HepG2 (cell line): Measurements from ENCODE around the gene SMURF1. TPM values are rescaled to one million over a fixed set of nuclear protein-coding genes. Genes with fewer than 3 reads are reported as not detected.

Experiments used
- ATAC-seq: fragments of 200-7000 bp; cut with Tn5 transposase; 3 replicates; pipeline ENCODE4 v1.9.1; 2020; ENCODE audit warnings: mild to moderate bottlenecking, moderate library complexity
- BruUV-seq: library from RNA; stranded (reverse); fragments of 400-500 nt; replicated peaks from 2 replicates; lab custom pipeline; 2021; lab: Mats Ljungman, UMichigan
- CTCF ChIA-PET: fragments of 300-600 bp; formaldehyde crosslinking; extraction: SDS; loops from one replicate; lab custom pipeline; 2021; ENCODE audit warnings: low total read pairs, inconsistent platforms, low intra/inter-chr PET ratio; lab: Yijun Ruan, JAX
- POLR2A ChIA-PET: fragments of 350-600 bp; sonication (Branson Sonifier 250); formaldehyde crosslinking; loops from one replicate; lab custom pipeline; 2020; ENCODE audit warnings: antibody characterized with exemption, inconsistent platforms; lab: Yijun Ruan, JAX
- DNase-seq: peaks from one replicate; pipeline ENCODE4 v3.0.0-alpha.2; 2015; ENCODE audit warnings: low spot score
- FAIRE-seq: peaks from 3 replicates; lab custom pipeline; 2011; peaks lifted over from hg19 to GRCh38; lab: Jason Lieb, UNC
- H2AFZ ChIP-seq: one replicate; pipeline ENCODE4 v1.6.1; 2011; ENCODE audit warnings: low read length, inconsistent platforms
- H3K27ac ChIP-seq: fragments of 300-600 bp; 3 replicates; pipeline ENCODE4 v1.8.0; 2011; ENCODE audit warnings: mixed run types, mild to moderate bottlenecking, mixed read lengths, low read length, inconsistent platforms; ENCODE audit not compliant: insufficient read depth; ENCODE audit errors: extremely low read length
- H3K27me3 ChIP-seq, 2 experiments: fragments of 200-600 bp in 1 of 2; 2 replicates in 1 of 2; 3 replicates in 1 of 2; pipeline versions ENCODE4 v1.6.0 to v1.8.0; 2011; ENCODE audit warnings: low read length in 2 of 2, mild to moderate bottlenecking in 2 of 2, moderate library complexity in 2 of 2, inconsistent platforms in 1 of 2; ENCODE audit not compliant: insufficient read depth in 2 of 2, control insufficient read depth in 1 of 2
- H3K36me3 ChIP-seq, 2 experiments: fragments of 200-600 bp in 1 of 2; replicated peaks in 1 of 2; 2 replicates in 1 of 2; 3 replicates in 1 of 2; pipeline versions ENCODE4 v1.5.1 to v1.8.0; 2011; ENCODE audit warnings: low read length in 2 of 2, inconsistent platforms in 1 of 2; ENCODE audit not compliant: insufficient read depth in 2 of 2, control insufficient read depth in 1 of 2
- H3K4me1 ChIP-seq: 2 replicates; pipeline ENCODE4 v1.5.1; 2012; ENCODE audit warnings: low read length, inconsistent platforms; ENCODE audit not compliant: insufficient read depth
- H3K4me2 ChIP-seq: 2 replicates; pipeline ENCODE4 v1.6.0; 2011; ENCODE audit warnings: low read depth, low read length, inconsistent platforms
- H3K4me3 ChIP-seq, 3 experiments: fragments of 200-600 bp in 1 of 3; sonication (generic), shearing (Covaris generic) in 1 of 3; replicated peaks in 1 of 3; 2 replicates each; pipeline ENCODE4 v1.5.1; 2011 to 2016; ENCODE audit warnings: low read length in 3 of 3, inconsistent platforms in 2 of 3, low read depth in 2 of 3, mild to moderate bottlenecking in 2 of 3, control low read depth in 1 of 3, mixed read lengths in 1 of 3; ENCODE audit not compliant: insufficient read depth in 1 of 3
- H3K79me2 ChIP-seq: one replicate; pipeline ENCODE4 v1.6.1; 2011; ENCODE audit warnings: low read length, inconsistent platforms; ENCODE audit not compliant: insufficient read depth
- H3K9ac ChIP-seq: 2 replicates; pipeline ENCODE4 v1.6.0; 2011; ENCODE audit warnings: mild to moderate bottlenecking, low read depth, low read length, inconsistent platforms; ENCODE audit not compliant: insufficient read depth
- H3K9me3 ChIP-seq: 2 replicates; pipeline ENCODE4 v1.5.1; 2012; ENCODE audit warnings: mild to moderate bottlenecking, low read length
- H4K20me1 ChIP-seq: 2 replicates; pipeline ENCODE4 v1.6.0; 2011; ENCODE audit warnings: inconsistent platforms, mild to moderate bottlenecking, low read length, moderate library complexity; ENCODE audit not compliant: insufficient read depth
- BCL6 ChIP-seq: IDR thresholded peaks from 2 replicates; pipeline ENCODE4 v1.6.1; 2016; ENCODE audit warnings: missing genetic modification reagents, missing compliant biosample characterization
- ERF ChIP-seq: IDR thresholded peaks from 2 replicates; pipeline ENCODE4 v1.6.1; 2018; ENCODE audit warnings: missing biosample characterization, missing genetic modification reagents
- MYNN ChIP-seq: sonication (generic); formaldehyde crosslinking; IDR thresholded peaks from 2 replicates; pipeline ENCODE4 v1.4.0; 2020; ENCODE audit warnings: mild to moderate bottlenecking, low read depth, missing genetic modification reagents
- NFIB ChIP-seq: sonication (generic); formaldehyde crosslinking; IDR thresholded peaks from 2 replicates; pipeline ENCODE4 v1.9.0; 2021; ENCODE audit warnings: missing genetic modification reagents, mild to moderate bottlenecking, borderline replicate concordance
- TP53 ChIP-seq: sonication (generic); formaldehyde crosslinking; conservative IDR thresholded peaks from 2 replicates; pipeline ENCODE4 v1.4.0; 2020; ENCODE audit warnings: missing genetic modification reagents
- ZFP36 ChIP-seq: fragments of 150-350 bp; IDR thresholded peaks from 2 replicates; pipeline ENCODE4 v1.6.1; 2018; ENCODE audit warnings: borderline replicate concordance, low read length, low read depth; ENCODE audit not compliant: partially characterized antibody
- ZFP91 ChIP-seq: sonication (generic); formaldehyde crosslinking; IDR thresholded peaks from 2 replicates; pipeline ENCODE4 v1.9.0; 2022; ENCODE audit warnings: missing genetic modification reagents, mild to moderate bottlenecking, borderline replicate concordance
- ZKSCAN8 ChIP-seq: IDR thresholded peaks from 2 replicates; pipeline ENCODE4 v1.6.1; 2016; ENCODE audit warnings: borderline replicate concordance, missing genetic modification reagents, missing compliant biosample characterization
- ZNF24 ChIP-seq: fragments of 450-650 bp; IDR thresholded peaks from 2 replicates; pipeline ENCODE4 v1.6.1; 2017; ENCODE audit warnings: antibody characterized with exemption, mild to moderate bottlenecking
- ZNF282 ChIP-seq: fragments of 450-650 bp; IDR thresholded peaks from 2 replicates; pipeline ENCODE4 v1.6.1; 2018; ENCODE audit not compliant: partially characterized antibody
- ZNF605 ChIP-seq: sonication (generic); formaldehyde crosslinking; IDR thresholded peaks from 2 replicates; pipeline ENCODE4 v1.8.0; 2022; ENCODE audit warnings: mild to moderate bottlenecking, missing genetic modification reagents
- WGBS: methylation state at CpG from one replicate; pipeline ENCODE4 v1.1.6; 2017; ENCODE audit warnings: low lambda C conversion rate; 5-methylcytosine and 5-hydroxymethylcytosine counted together
- in situ Hi-C: cut with HindIII; loops from 2 replicates; pipeline ENCODE4 v1.10.0; 2017; ENCODE audit warnings: low pct_unique_long_range_greater_than_20kb; ENCODE audit not compliant: extremely low pct_ligation_motif_present
- intact Hi-C: fragments of 100-400 bp; cut with micrococcal nuclease; formaldehyde crosslinking; loops from one replicate; pipeline ENCODE4 v1.10.0; 2022; ENCODE audit not compliant: unreplicated experiment
- polyA plus RNA-seq, 8 experiments: library from polyadenylated mRNA; depleted of rRNA in 3 of 8; stranded (reverse) in 7 of 8; unstranded in 1 of 8; fragments of >200 nt; fragmentation: Illumina TruSeq in 4 of 8; extraction: Trizol in 4 of 8; gene quantifications; 2 replicates each; pipeline versions ENCODE4 v1.2.1 to v1.2.3, GENCODE V29; 2011 to 2016; ENCODE audit warnings: low read depth in 4 of 8, missing spikeins in 1 of 8, mixed read lengths in 1 of 8; ENCODE audit not compliant: insufficient read depth in 1 of 8
- total RNA-seq, 5 experiments: library from RNA; depleted of rRNA; stranded (reverse); fragments of >200 nt; fragmentation: Illumina TruSeq; extraction: Trizol; gene quantifications; 2 replicates each; pipeline ENCODE4 v1.2.3, GENCODE V29; 2016; ENCODE audit warnings: low read depth in 1 of 5

The SMURF1 gene
- total and polyA plus RNA-seq, 2 of the 13 experiments (the other 11 are each of a cell fraction or from before 2014, with no cell fraction given), result 8.3 to 11.1 TPM

- H3K9ac ChIP-seq, result no peak overlapping the region
- H3K27me3 ChIP-seq, result no peaks in the 10 kb centered on the region
- ChIA-PET POLR2A (no interaction called here), CTCF (no interaction called here)
- no peak for ATAC-seq
- H3K27ac ChIP-seq, result no peak overlapping the region
- H3K9me3 ChIP-seq, result no peaks in the 10 kb centered on the region
- BruUV-seq, result no TSS peak
- no peak overlapping the region for H2AFZ ChIP-seq
- H4K20me1 ChIP-seq, result 0 out of 2 replicates have a peak, but pooled peaks cover 7% of the 10 kb centered on the region
- no peak overlapping the region for H3K4me3 ChIP-seq
- no peak overlapping the region for H3K4me2 ChIP-seq
- DNase-seq, result no peak
- H3K36me3 ChIP-seq, result no peaks in the 10 kb centered on the region; a peak in 1 of 5 replicates
- H3K79me2 ChIP-seq, result peaks cover 55% of the 10 kb centered on the region
- intact Hi-C loops, result no loop called here
- H3K4me1 ChIP-seq, result peaks cover 48% of the 10 kb centered on the region
- 80% methylated on average over 3 of the region's 3 CpGs for WGBS
- in situ Hi-C loops, result no loop called here
- FAIRE-seq, result no peak
- 0 out of 2 replicates have a peak, but pooled peaks have one; percentile 24 for TF ChIP-seq BCL6 (CRISPR knock-in tag)
- TF ChIP-seq ZKSCAN8 (CRISPR knock-in tag), result no peak
- peak; percentile 89 for TF ChIP-seq ZNF24
- no peak for TF ChIP-seq MYNN
Observed at GRCh38 chr7:99124751-99125504, 19.0 kb downstream of the SMURF1 start.

- POLR2A ChIA-PET, result interaction anchor here (1.3 kb wide), 1 partner anchor 19 kb away, joined by 5 read pairs; no protein-coding TSS in a partner anchor
Observed at GRCh38 chr7:99124236-99124635, 19.7 kb downstream of the SMURF1 start.

More at GRCh38 chr7:99124236-99124635, 19.7 kb downstream of the SMURF1 start:
- in situ Hi-C loops, result no loop called here
- Histone ChIP-seq H3K9ac (no peak overlapping the region), H3K27me3 (no peaks in the 10 kb centered on the region), H4K20me1 (0 out of 2 replicates have a peak, but pooled peaks cover 7% of the 10 kb centered on the region), H3K27ac (no peak overlapping the region), H2AFZ (no peak overlapping the region), H3K4me3 (no peak overlapping the region), H3K79me2 (peaks cover 56% of the 10 kb centered on the region), H3K4me2 (no peak overlapping the region), H3K36me3 (no peaks in the 10 kb centered on the region; a peak in 1 of 5 replicates), H3K9me3 (no peaks in the 10 kb centered on the region), H3K4me1 (peaks cover 48% of the 10 kb centered on the region)
- DNase-seq (no peak), FAIRE-seq (no peak), ATAC-seq (no peak)
- BruUV-seq, result no TSS peak
- intact Hi-C loops, result no loop called here
- CTCF ChIA-PET, result no interaction called here
- WGBS, result 95% methylated on average over 4 of the region's 4 CpGs
- TF ChIP-seq ZNF282 (no peak), ZNF605 (no peak), ZFP91 (no peak), MYNN (no peak), NFIB (CRISPR knock-in tag) (no peak), ZFP36 (no peak), ERF (CRISPR knock-in tag) (no peak), TP53 (no peak)
